Effector CD8-positive, alpha-beta T cell (primary cell): Measurements from ENCODE around the gene CSF1.

Source experiments
- DNase-seq: peaks from one replicate; lab custom pipeline; 2025; lab: John Stamatoyannopoulos, UW

Gene CSF1

DNA sequence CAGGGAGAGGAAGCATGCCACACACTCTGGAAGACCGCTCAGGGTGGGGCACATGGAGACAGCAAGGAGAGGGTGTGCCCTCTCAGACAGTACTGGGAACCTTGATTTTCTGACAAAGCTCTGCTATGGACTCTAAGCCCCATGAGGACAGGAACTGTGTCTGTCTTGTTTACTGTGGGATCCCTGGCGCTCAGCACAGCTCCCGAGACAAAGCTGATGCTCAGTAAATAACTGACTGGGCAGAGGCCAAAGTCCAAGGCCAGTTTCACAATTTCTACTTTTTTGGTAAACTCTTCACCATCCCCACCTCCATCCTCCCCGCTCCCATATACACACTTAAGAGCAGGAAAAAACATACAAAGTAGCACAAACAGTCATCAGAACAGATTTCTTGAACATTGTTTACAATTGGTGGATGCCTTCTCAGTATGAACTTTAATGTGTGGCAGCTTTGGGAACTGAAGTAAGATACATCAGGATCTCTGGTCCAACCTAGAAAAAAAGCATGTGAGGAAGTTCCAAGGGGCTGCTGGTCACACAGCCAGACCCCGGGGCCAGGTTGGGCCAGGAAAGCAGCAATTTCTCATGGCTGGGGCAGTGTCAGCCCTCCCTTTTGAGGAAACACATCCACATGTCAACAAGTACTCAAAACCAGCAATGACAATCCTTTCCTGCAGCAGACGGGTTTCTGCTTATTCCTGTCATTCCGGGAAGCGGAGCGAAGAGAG lies 68.3 kb downstream of the CSF1 start:
- no peak for DNase-seq

GRCh38 chr1:109979489-109980091 lies 68.9 kb downstream of the CSF1 start:
- DNase-seq = no peak
